HG03565 (cell line): ENCODE results near the gene ATRNL1.

Source experiments
- ATAC-seq: cut with Tn5 transposase; IDR thresholded peaks from one replicate; pipeline ENCODE4 v1.9.1; 2021; ENCODE audit warnings: mild to moderate bottlenecking, moderate library complexity; ENCODE audit not compliant: unreplicated experiment

The ATRNL1 gene, protein sequence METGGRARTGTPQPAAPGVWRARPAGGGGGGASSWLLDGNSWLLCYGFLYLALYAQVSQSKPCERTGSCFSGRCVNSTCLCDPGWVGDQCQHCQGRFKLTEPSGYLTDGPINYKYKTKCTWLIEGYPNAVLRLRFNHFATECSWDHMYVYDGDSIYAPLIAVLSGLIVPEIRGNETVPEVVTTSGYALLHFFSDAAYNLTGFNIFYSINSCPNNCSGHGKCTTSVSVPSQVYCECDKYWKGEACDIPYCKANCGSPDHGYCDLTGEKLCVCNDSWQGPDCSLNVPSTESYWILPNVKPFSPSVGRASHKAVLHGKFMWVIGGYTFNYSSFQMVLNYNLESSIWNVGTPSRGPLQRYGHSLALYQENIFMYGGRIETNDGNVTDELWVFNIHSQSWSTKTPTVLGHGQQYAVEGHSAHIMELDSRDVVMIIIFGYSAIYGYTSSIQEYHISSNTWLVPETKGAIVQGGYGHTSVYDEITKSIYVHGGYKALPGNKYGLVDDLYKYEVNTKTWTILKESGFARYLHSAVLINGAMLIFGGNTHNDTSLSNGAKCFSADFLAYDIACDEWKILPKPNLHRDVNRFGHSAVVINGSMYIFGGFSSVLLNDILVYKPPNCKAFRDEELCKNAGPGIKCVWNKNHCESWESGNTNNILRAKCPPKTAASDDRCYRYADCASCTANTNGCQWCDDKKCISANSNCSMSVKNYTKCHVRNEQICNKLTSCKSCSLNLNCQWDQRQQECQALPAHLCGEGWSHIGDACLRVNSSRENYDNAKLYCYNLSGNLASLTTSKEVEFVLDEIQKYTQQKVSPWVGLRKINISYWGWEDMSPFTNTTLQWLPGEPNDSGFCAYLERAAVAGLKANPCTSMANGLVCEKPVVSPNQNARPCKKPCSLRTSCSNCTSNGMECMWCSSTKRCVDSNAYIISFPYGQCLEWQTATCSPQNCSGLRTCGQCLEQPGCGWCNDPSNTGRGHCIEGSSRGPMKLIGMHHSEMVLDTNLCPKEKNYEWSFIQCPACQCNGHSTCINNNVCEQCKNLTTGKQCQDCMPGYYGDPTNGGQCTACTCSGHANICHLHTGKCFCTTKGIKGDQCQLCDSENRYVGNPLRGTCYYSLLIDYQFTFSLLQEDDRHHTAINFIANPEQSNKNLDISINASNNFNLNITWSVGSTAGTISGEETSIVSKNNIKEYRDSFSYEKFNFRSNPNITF (N-terminal part only)

GRCh38 chr10:115093286-115093775 is at the start of gene ATRNL1:
Gene ATRNL1, plus strand, starts transcription at chr10:115093365. Its CDS starts 386 bp downstream, at chr10:115093751.
- peak; percentile 63 for ATAC-seq

GRCh38 chr10:115043719-115044118 is 49.4 kb upstream of the ATRNL1 start:
- ATAC-seq, result no peak

- ATAC-seq, result no peak
Observed at GRCh38 chr10:115044891-115045290, 48.3 kb upstream of the ATRNL1 start.

- no peak for ATAC-seq
Observed at GRCh38 chr10:115045499-115045898, 47.7 kb upstream of the ATRNL1 start.

DNA sequence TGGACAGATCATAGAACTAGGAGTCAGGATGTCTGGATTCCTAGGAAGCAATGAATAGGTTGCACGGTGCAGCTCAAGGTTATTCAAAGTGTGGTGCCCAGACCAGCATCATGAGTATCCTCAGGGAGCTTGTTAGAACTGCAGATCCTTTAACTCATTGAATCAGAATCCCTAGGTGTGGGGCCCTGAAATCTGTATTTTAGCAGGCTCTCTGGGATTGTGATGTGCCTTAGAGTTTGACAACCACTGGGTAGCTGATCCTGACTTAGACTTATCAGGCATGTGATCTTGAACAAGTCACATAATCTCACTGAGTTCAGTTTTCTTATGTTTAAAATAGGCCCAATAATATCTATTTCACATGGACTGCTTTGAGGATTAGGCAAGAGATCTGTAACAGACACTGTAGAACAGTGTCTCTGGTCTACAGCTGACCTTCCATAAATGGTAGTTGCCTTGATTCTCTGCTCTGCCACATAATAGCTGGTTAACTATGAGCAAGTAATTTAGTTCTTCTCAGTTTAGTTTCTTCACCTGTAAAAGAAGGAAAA is 46.4 kb upstream of the ATRNL1 start:
- no peak for ATAC-seq

DNA sequence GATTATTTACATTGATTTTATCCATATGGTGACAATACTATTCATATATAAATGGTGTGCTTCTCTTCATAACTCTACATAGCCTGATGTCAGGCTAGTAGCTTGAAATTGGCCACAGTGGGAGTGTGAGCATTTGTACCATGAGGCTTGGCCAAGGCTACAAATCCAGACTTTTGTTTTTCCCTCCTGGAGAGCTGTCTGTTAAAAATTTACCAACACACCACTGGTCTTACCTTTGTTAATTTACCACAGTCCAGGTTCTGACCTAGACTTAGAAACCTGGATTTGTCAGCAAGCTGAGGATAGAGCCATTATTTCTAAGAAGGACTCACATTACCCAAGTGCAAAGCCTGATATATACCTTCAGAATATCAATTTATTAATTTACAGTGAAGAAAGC is 45.5 kb upstream of the ATRNL1 start:
- no peak for ATAC-seq

- ATAC-seq, result no peak
Observed at GRCh38 chr10:115049318-115049717, 43.8 kb upstream of the ATRNL1 start.

- no peak for ATAC-seq
Observed at GRCh38 chr10:115049960-115050359, 43.2 kb upstream of the ATRNL1 start.

DNA sequence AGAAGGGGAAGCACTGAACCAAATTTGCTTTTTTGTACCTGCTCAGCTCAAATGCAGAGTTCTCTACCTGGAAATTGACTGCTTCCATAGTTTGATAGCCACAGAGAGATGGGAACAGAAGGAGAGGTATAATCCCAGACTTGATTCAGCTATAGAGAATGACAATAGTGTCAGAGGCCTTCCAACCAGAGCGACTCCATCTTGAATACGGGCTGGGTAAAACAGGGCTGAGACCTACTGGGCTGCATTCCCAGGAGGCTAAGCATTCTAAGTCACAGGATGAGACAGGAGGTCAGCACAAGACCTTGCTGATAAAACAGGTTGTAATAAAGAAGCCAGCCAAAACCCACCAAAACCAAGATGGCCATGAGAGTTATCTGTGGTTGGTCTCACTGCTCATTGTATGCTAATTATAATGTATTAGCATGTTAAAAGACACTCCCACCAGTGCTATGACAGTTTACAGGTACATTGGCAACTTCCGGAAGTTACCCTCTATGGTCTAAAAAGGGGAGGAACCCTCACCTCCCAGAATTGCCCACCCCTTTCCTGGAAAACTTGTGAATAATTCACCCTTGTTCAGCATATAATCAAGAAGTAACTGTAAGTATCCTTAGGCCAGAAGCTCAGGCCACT is 42.7 kb upstream of the ATRNL1 start:
- ATAC-seq, result no peak

- no peak for ATAC-seq
Observed at GRCh38 chr10:115051216-115051615, 41.9 kb upstream of the ATRNL1 start.

DNA sequence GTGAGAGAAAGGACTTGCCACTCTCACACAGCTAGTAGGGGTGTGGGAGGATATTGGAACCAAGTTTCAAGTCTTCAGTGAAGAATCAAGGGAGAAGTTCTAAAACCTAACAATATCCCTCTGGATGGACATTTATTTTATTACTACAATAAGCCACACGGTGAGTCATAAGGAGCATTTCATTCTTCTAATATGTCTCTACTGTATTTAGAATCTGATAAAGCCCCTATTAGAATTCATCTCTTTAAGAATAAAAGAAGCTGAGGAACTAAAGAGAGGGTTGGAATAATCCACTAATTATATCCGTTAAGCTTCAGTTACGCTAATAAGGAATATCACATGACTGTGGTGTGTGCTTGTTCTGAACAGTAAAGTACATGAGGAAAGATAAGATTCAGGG is 40.9 kb upstream of the ATRNL1 start:
- no peak for ATAC-seq

- no peak for ATAC-seq
Observed at GRCh38 chr10:115052728-115053127, 40.4 kb upstream of the ATRNL1 start.

DNA sequence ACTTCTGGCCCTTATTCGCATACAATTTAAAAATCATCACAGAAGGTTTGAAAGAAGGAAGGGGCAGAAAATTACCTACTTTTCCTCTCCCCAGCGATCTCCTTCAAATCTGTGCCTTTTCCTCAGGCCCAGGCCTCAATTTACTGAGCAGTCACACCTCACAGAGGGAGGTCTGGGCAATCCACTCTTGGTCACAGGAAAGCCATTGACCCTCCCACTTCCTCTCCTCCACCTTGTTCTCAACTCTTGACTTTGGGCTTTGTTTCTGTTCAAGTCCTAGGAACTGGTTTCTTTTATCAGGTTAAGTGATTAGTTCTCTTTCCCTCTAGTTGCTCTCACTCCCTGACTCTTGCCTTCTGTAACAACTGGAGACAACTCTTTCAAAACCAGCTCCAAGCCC is 37.0 kb upstream of the ATRNL1 start:
- ATAC-seq, result no peak

- ATAC-seq, result no peak
Observed at GRCh38 chr10:115059301-115059898, 33.8 kb upstream of the ATRNL1 start.

DNA sequence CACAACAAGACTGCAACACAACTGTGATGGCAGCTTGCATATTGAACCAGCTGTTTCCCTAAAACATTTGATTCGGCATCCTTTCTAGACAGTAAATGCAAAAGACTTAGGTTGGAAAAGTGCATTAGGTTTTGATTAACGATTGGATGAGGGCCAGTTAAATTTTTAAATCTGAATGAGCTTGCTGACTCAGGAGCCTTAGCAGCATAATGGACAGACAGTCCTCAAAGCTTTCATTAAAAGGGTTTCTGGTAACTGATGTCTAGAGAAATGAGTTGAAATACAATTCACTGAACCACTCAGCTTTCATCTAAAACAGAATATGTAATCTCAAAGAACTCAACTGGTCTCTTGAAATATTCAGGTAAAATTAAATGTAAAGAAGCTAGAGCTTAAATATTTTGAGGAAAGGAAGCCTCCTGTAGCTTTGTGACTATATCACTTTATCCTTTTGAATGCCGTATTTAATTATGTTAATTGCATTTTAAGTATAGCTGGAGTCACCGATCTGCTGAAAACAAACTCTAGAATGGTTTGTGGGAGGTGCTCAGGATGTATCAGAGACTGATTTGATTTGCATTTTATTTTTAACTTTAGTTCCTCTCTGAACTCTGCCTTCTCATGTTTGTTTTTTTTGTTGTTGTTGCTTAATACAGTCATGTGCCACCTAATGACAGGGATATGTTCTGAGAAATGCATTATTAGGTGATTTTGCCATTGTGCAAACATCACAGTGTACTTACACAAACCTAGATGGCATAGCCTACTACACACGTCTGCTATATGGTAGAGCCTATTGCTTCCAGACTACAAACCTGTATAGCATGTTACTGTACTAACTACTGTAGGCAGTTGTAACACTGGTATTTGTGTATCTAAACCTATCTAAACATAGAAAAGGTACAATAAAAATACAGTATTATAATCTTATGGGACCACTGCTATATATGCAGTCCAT is 29.2 kb upstream of the ATRNL1 start:
- ATAC-seq, result no peak

- ATAC-seq, result no peak
Observed at GRCh38 chr10:115065801-115066200, 27.4 kb upstream of the ATRNL1 start.

GRCh38 chr10:115066528-115066927 is 26.6 kb upstream of the ATRNL1 start:
- no peak for ATAC-seq

GRCh38 chr10:115073796-115074195 is 19.4 kb upstream of the ATRNL1 start:
- no peak for ATAC-seq

- no peak for ATAC-seq
Observed at GRCh38 chr10:115082506-115082905, 10.7 kb upstream of the ATRNL1 start.
